GM12872 (cell line): ENCODE measurements around the gene CYTH4.

Source experiments
- TF ChIP-seq, protein P1 (sequence below): IDR thresholded peaks from 3 replicates; pipeline ENCODE4 v1.5.1; 2011; ENCODE audit warnings: low read depth, mild to moderate bottlenecking, low read length, moderate library complexity; ENCODE audit not compliant: insufficient read depth

The CYTH4 gene

DNA sequence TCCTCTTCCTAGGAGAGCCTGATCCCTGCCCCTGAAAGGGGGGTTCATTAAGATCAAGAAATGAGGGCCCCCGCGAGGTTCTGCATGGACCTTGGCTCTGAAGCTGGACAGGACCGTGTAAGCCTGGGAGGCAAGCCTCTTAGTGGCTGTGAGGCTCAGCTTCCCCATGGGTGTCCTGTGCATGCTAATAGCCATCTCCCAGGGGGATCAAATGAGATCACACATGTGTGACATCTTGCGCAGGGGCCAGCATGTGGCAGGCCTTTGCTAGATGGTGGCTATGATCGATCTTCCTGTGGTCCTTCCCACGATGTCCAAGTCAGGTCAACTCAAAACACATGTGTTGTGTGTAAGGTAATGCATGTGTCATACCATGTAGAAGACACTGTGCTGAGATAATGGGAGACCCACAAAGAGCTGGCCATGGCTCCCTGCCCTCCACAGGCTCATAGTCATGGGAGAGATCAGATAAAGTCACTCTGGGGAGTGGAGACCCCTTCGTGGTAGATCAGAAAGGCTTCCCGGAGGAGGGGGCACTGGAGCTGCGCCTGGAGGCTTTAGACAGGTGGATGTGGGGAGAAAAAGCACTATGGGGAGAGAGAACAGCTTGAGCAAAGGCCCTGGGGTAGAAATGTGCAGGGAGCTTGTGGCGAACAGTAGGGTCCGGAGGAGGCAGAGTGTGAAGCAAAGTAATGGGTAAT lies 41.9 kb upstream of the CYTH4 start:
- TF ChIP-seq, protein P1, sequence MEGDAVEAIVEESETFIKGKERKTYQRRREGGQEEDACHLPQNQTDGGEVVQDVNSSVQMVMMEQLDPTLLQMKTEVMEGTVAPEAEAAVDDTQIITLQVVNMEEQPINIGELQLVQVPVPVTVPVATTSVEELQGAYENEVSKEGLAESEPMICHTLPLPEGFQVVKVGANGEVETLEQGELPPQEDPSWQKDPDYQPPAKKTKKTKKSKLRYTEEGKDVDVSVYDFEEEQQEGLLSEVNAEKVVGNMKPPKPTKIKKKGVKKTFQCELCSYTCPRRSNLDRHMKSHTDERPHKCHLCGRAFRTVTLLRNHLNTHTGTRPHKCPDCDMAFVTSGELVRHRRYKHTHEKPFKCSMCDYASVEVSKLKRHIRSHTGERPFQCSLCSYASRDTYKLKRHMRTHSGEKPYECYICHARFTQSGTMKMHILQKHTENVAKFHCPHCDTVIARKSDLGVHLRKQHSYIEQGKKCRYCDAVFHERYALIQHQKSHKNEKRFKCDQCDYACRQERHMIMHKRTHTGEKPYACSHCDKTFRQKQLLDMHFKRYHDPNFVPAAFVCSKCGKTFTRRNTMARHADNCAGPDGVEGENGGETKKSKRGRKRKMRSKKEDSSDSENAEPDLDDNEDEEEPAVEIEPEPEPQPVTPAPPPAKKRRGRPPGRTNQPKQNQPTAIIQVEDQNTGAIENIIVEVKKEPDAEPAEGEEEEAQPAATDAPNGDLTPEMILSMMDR, result no peak

DNA sequence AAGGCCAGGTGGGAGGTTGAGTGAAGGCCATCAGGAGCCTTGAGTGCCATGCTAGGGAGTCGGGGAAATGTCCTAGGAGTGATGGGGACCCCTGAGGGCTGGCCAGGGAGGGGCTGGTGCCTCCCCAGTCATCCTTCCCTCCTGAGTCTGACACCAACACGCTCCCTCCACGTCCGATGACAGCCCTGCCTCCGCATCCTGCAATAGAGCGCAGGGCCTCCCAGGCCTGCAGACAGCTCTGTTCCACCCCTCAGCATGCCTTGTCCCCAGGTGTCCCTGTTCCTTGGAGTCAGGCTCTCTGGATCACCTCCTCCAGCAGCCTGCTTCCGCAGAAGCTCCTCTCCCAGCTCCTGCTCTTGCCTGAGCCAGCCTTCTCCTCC lies 41.4 kb upstream of the CYTH4 start:
- TF ChIP-seq, protein P1, result no peak

DNA sequence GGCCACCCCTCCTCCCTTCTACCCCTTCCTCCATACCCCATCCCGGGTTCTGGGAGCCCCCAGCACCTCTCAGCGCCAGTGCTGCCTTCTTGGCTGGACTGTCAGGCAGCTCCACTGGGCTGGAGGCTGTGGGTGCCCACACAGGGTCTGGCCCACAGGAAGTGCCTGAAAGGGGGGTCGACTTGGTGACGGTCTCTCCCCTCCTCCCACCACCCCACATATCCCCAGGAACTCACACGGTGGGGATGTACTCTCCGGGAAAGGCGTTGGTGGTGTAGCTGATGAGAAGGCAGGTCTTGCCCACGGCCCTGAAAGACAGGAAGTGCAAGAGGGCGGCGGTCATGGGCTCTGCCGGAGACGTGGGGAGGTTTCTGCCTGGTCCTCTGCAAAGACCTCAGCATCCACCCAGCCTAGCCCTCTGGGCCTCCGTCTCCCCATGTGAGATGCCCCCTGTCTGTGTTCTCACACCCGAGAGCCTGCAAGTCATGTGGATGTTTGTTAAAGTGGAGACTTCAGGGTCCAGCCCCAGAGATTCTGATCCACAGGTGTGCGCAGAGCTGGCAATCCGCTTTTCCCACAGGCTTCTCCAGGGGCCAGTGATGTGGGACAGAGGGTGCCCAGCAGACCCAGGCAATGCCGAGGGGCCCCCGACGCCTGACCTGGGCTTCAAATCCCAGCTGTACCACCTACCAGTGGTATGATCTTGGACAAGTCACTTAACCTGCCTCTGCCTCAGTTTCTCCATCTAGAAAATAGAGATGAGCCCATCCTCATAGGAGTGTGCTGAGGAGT lies 40.8 kb upstream of the CYTH4 start:
- TF ChIP-seq, protein P1, result no peak

DNA sequence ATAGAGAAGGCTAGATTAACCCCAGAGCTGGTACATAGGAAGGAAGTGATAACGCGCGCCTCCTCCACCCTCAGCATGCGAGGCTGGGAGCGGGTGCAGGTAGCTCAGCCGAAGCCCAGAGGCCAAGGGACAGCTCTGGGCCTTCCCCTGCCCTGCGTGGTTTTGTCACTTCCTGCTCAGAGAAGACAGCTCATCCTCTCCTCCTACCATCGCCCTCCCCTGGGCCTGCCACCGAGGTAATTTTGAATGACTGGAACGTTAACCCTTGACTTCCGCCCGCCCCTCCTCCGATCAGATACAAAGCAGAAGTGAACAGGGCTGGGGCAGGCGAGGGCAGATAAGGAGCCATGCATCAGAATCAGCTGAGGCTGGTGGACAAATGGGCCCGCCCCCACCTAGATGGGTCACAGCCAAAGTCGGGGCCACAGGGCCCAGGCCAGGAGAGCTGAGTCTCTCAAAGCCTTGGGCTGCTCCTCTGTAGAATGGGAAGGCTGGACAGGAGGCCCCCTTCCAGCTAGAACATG lies 39.9 kb upstream of the CYTH4 start:
- TF ChIP-seq, protein P1, result no peak

DNA sequence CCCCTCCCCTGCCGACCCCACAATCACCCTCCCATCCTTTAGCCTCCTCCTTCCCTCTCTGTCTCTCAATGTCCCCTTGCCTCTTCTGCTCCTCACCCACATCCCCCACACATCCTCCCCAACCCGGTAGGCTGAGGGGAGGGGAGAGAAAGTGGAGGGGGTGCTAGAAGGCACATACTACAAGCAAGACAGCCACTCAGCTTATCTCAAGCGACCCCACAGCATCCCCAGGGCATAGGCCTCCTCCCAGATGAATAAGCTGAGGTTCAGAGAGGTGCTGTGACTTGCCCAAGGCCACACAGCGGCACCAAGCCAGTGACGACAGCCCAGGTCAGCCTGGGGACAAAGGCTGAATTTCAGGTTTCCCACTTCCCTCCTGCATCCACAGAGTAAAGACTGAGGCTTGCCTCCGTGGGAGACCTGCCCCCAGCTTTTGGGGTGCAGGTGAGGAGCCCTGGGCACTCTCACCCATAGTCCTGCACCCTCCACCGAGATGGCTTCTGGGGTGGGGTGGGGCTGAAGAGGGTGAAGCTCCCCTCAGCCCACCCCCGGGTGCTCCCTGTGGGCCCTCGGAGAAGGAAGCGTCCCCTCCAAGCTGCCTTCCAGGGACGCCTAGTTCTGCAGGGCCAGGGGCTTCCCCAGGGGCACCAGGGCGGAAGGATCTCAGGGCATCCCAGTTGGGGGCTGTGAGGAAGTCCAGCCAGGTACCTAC lies 38.8 kb upstream of the CYTH4 start:
- TF ChIP-seq, protein P1, result no peak

DNA sequence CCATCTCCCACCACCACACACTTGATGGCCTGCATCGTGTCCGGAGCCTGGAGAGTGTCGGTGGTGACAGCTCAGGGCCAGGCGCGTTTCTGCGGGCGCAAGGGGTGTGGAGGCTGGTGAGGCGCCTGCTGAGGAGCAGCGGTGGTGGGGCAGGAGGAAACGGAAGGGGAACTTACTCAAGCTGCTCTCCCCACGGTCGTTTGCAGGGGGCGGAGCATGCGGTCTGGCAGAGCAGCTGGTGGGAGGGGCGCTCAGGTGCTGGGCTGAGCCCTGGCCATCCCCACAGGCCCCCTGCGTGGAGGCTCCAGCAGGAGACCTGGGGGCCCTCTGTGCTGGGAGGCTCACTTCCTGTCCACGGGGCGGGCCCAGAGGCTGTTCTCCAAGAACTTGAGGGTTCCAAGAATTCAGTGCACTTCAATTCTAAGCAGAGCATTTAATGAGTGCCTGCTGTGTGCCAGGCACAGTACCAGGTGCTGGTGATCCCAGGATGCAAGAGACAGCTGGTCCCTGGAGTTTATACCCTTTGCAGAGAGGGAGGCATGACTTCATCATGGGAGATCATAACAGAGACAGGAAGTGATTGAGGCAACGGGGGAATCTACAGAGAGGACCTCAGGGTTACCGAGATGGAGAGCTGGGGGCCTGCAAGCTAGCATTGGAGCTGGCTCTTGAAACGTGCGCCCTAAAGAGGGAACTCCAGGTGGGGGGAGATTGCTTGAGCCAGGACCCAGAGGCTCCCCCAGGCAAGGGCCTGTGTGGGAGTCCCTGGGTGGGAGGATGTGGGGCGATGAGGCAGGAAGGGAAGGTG lies 38.0 kb upstream of the CYTH4 start, which contains the start of gene RAC2:
RAC2 (minus strand) TSS at position 156 of the 808 bp plus-strand sequence; CDS start at position 35, 121 bp downstream.
- TF ChIP-seq, protein P1, result no peak
